Head of caudate nucleus (tissue), 42 donors: ENCODE data around the gene UBE2G2.

Experiments used
- DNase-seq, 42 donors: peaks; one replicate each; pipeline versions ENCODE4 v3.0.0 to v3.0.0-alpha.2; 2020 to 2021; ENCODE audit warnings: mixed read lengths in 7 of 42
- intact Hi-C: fragments of 100-400 bp; cut with DNase I; formaldehyde crosslinking; loops from one replicate; pipeline ENCODE4 v1.15.0; 2022

Gene UBE2G2

GRCh38 chr21:44760376-44760775 is 41.2 kb downstream of the UBE2G2 start:
- intact Hi-C loops: no loop called here
- no peak for DNase-seq

- intact Hi-C loops: no loop called here
- DNase-seq: peak in 1 of 42 donors; percentile 27
Observed at GRCh38 chr21:44759628-44760285, 41.9 kb downstream of the UBE2G2 start.

DNA sequence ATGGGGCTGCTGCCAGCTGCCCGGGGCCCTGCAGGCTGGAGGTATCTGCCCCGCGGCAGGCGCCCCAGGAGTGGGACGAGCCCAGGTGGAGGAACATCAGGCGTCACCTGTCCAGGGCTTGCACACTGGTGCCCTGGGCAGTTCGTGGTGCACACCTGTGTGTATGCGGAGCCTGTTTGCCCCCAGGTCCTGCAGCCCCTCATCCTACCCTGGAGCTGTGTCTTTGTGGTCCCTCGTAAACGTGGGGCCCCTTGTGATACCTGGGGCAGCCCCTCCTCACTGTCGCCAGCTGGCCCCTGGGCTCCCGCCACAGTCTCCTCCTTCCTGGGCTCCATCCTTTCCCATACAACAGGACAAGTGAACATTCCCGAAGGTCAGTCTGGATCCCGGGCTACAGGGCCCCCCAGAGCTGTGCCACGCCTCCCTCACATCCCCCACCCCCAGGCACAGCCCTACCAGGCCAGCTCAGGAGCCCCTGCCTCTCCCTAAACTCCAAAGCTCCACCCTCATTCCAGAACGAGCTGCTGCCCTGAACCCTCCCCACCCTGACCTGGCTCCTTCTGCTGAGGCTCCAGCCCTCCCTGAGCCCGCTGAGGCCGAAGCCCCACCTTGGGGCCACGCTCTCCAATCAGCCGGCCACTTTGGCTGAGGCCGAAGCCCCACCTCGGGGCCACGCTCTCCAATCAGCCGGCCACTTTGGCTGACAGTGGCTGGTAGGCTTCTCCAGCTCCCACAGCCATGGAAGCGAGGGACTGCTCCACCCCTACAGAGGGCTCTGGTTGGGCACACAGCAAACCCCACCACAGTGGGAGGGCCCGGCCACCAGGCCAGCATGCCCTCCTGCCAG is 42.6 kb downstream of the UBE2G2 start:
- DNase-seq: peak in 2 of 42 donors; percentile 4 to 12
- intact Hi-C loops: no loop called here

- DNase-seq: peak in 2 of 42 donors; percentile 4 to 7
- intact Hi-C loops: no loop called here
Observed at GRCh38 chr21:44758141-44758561, 43.5 kb downstream of the UBE2G2 start.

- DNase-seq: peak in 1 of 42 donors; percentile 12
- intact Hi-C loops: no loop called here
Observed at GRCh38 chr21:44757731-44758130, 43.9 kb downstream of the UBE2G2 start.

- DNase-seq: no peak
- intact Hi-C loops: no loop called here
Observed at GRCh38 chr21:44756423-44757185, 45.0 kb downstream of the UBE2G2 start.

DNA sequence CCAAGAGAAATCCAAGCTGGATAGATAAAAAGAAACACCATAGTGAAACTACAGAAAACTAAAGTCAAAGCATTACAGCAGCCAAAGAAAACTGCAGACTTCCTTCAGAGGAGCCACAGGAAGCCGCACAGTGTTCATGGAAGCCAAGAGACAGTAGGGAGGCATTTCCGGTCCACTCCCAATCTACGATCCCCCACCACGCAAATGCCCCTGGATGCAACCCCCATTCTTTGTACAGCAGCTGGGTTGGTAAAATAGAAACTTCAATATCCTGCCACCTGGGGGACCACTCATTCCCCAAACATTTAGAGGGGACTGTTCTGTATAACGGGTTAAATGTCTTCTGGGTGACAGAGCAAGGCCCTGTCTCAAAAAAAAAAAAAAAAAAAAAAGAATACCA is 46.4 kb downstream of the UBE2G2 start:
- no peak for DNase-seq
- intact Hi-C loops: no loop called here

DNA sequence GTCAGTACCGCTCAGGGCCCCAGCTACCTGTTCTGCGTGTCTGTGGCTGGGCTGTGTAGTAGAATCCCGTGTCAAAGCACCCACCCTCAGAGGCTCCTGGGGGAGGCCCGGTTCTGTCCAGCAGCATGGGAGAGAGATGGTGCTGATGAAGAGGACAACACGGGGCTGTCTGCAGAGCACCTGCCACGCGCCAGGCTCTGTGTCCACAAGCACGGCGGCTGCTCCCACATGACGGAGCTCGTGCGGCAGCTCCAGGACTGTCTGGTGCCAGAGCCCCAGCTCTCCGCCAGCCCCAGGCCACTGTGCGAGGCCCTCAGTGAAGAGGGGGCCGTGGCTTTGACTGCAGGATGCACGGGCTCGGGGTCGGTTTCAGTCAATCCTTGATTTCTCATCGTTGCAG is 48.3 kb downstream of the UBE2G2 start:
- DNase-seq: no peak
- intact Hi-C loops: no loop called here

- intact Hi-C loops: no loop called here
- no peak for DNase-seq
Observed at GRCh38 chr21:44752671-44753235, 48.9 kb downstream of the UBE2G2 start.

GRCh38 chr21:44751799-44752636 is 49.6 kb downstream of the UBE2G2 start:
- intact Hi-C loops: no loop called here
- peak in 2 of 42 donors; percentile 11 to 23 for DNase-seq

DNA sequence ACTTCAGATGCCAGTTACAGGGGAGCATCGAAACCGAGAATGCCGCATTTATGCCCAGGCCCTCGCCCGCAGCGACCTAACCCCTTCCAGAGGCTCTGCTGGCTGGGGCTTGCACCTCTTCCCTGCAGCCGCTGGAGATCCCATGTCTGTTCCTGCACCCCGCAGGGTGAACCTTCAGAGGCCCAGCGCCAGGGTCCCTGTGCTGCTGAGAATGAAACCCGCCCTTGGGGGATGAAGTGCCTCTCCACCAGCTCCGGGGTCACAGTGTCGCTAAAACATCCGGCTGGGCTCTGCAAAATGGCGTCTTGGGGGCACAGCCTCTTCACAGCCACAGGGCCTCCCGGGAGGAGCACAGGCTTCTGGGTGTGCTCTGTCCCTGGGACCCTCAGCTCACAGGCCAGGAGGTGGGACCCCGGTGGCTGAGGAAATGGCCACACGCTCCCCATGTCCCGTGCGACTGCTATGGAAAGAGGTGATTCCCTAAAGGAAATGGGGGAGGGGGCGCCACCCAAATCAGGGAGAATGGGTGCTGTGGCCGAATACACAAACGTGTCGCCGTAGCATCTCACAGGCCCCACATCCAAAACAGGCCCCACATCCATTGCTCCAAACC is 50.3 kb downstream of the UBE2G2 start:
- peak in 1 of 42 donors; percentile 37 for DNase-seq
- intact Hi-C loops: no loop called here

- intact Hi-C loops: no loop called here
- DNase-seq: peak in 1 of 42 donors; percentile 37
Observed at GRCh38 chr21:44750675-44751025, 51.0 kb downstream of the UBE2G2 start.

DNA sequence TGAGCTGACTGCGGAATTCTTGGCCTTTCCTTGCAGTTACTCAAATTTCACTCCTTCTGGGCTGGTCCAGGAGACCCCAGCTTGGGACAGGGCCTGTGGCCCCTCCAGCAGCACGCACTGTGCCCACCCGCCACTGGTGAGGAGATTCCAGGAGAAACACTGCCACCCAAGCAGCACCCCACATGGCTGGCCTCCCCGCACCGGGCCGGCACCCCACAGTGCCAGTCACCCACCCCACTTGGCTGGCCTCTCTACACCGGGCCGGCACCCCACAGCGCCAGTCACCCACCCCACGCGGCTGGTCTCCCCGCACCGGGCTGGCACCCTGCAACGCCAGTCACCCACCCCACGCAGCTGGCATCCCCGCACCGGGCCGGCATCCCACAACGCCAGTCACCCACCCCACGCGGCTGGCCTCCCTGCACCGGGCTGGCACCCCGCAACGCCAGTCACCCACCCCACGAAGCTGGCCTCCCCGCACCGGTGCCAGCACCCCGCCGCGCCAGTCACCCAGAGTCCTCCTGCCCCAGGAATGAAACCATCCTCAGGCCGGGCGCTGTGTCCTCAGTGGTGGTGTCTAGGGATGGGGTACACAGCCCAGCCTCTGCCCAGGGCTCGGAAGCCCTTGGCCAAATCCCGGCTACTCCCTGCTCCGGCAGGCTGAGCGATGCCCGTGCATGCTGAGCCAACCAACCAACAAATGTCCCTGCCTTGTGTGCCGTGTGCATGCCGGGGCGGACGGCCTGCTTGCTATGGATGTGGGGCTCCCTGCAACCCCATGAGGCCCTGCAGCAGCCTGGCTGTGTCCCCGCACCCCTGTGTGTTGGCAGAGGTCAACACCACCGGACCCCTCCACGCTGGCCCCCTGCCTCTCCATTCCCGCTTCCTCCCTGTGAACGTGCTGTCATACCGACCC is 51.6 kb downstream of the UBE2G2 start:
- intact Hi-C loops: no loop called here
- no peak for DNase-seq

- DNase-seq: no peak
- intact Hi-C loops: no loop called here
Observed at GRCh38 chr21:44749116-44749758, 52.4 kb downstream of the UBE2G2 start.

DNA sequence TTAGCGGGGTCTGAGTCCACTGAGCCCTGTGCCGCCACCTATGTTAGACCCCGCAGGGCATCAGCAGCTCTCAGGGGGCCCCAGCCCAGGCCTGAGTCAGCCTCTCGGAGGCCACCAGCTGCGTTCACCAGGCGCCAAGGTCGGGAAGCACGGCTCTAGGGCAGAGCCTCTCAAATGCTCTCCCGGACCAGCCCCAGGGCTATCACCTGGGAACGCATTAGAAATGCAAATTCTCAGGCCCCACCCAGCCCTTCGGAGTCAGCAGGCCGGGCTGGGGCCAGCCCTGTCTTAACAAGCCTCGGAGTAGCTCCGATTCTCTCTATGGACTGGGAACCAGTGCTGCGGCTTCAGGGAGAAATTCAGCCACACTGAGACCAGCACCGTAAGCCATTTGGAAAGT is 53.0 kb downstream of the UBE2G2 start:
- no peak for DNase-seq

DNA sequence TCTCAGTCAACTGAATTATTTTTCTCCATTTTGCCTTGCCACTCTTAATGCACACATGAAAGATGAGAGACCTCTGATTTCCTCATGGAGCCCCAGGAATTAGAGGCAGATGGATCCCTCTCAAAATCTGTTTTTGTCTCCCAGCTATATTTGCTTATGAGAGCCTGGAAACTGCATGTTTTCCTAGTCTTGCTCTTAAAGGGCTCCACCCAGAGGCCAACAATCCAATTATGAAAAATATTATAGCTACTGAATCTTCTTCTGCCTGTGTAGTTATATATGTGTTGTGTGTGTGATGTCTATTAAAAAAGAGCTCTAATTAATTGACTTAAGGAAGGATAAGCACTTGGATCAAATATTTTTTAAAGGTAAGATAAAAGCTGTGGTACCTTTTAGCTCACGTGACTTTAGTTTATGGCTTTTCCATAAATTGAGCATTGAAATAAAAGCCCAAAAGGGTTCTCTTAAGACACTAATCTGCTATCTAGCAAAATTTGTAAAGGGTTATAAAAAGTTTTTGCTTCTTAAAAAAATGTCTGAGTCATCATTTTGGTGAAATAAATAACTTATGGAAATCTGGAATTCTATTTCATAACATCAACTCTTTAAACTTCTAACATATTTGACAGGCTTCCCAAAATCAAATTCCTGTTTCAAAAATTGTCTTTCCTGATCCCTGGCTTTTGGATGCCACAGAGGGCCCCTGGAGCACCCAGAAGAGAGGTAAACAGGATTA is 59.0 kb downstream of the UBE2G2 start:
- intact Hi-C loops: no loop called here
- no peak for DNase-seq

More for the DNA sequence above, 53.0 kb downstream of the UBE2G2 start:
- intact Hi-C loops: no loop called here
